GM12878 (cell line): ENCODE data around the gene CSAD. TPM values are rescaled to one million over a fixed set of nuclear protein-coding genes. Genes with fewer than 3 reads are reported as not detected.
A peak's percentile ranks its signal among the peaks of the same experiment; 100 is the strongest.

Experiments used
- ATAC-seq: fragments of 200-7000 bp; cut with Tn5 transposase; 3 replicates; pipeline ENCODE4 v1.9.1; 2020; ENCODE audit warnings: mild to moderate bottlenecking, moderate library complexity
- BruUV-seq: library from RNA; stranded (reverse); fragments of 400-500 nt; replicated peaks from 2 replicates; lab custom pipeline; 2021; lab: Mats Ljungman, UMichigan
- CTCF ChIA-PET: fragments of 300-600 bp; sonication (Branson Sonifier 250); formaldehyde crosslinking; extraction: SDS; loops from one replicate; lab custom pipeline; 2021; ENCODE audit warnings: inconsistent platforms; lab: Yijun Ruan, JAX
- POLR2A ChIA-PET: fragments of 350-600 bp; formaldehyde crosslinking; extraction: SDS; loops from one replicate; lab custom pipeline; 2021; ENCODE audit warnings: inconsistent platforms; lab: Charles Lee
- RAD21 ChIA-PET: fragments of 300-600 bp; sonication (Branson Sonifier 250); formaldehyde crosslinking; loops from one replicate; lab custom pipeline; 2023; ENCODE audit warnings: antibody characterized with exemption; ENCODE audit not compliant: unreplicated experiment; lab: Charles Lee
- SMC1A ChIA-PET: fragments of 300-600 bp; sonication (Branson Sonifier 250); formaldehyde crosslinking; loops from one replicate; lab custom pipeline; 2023; ENCODE audit not compliant: unreplicated experiment, uncharacterized antibody; lab: Charles Lee
- DNase-seq: peaks from one replicate; pipeline ENCODE4 v3.0.0-alpha.2; 2011; ENCODE audit warnings: low read depth, low spot score
- FAIRE-seq: peaks from 3 replicates; lab custom pipeline; 2011; peaks lifted over from hg19 to GRCh38; lab: Jason Lieb, UNC
- H2AFZ ChIP-seq: 2 replicates; pipeline ENCODE4 v1.6.0; 2011; ENCODE audit warnings: low read depth, low read length, control low read depth; ENCODE audit not compliant: control insufficient read depth
- H3K27ac ChIP-seq: 2 replicates; pipeline ENCODE4 v1.5.1; 2011; ENCODE audit warnings: control low read depth; ENCODE audit not compliant: control insufficient read depth, insufficient read depth
- H3K27me3 ChIP-seq, 2 experiments: replicated peaks in 1 of 2; 2 replicates each; pipeline versions ENCODE4 v1.6.0 to v1.6.1; 2011; ENCODE audit warnings: low read length in 1 of 2; ENCODE audit not compliant: control insufficient read depth in 2 of 2, insufficient read depth in 2 of 2
- H3K36me3 ChIP-seq, 2 experiments: 2 replicates each; pipeline ENCODE4 v1.5.1; 2011; ENCODE audit warnings: low read length in 1 of 2; ENCODE audit not compliant: control insufficient read depth in 2 of 2, insufficient read depth in 2 of 2
- H3K4me1 ChIP-seq: 2 replicates; pipeline ENCODE4 v1.6.1; 2011; ENCODE audit warnings: mild to moderate bottlenecking, low read length, moderate library complexity, mixed read lengths; ENCODE audit not compliant: control insufficient read depth, insufficient read depth
- H3K4me2 ChIP-seq: 2 replicates; pipeline ENCODE4 v1.6.0; 2011; ENCODE audit warnings: control low read depth; ENCODE audit not compliant: control insufficient read depth, insufficient read depth
- H3K4me3 ChIP-seq: fragments of 200-600 bp; sonication (generic); 2 replicates; pipeline ENCODE4 v1.5.1; 2016
- H3K79me2 ChIP-seq: 2 replicates; pipeline ENCODE4 v1.6.0; 2011; ENCODE audit warnings: low read length; ENCODE audit not compliant: control insufficient read depth, insufficient read depth
- H3K9ac ChIP-seq: 2 replicates; pipeline ENCODE4 v1.8.0; 2011; ENCODE audit warnings: low read length, control low read depth, mixed read lengths; ENCODE audit not compliant: control insufficient read depth, insufficient read depth
- H3K9me3 ChIP-seq: replicated peaks from 3 replicates; pipeline ENCODE4 v1.5.1; 2011; ENCODE audit warnings: mild to moderate bottlenecking, low read length; ENCODE audit not compliant: control insufficient read depth, insufficient read depth
- H4K20me1 ChIP-seq: 2 replicates; pipeline ENCODE4 v1.6.0; 2011; ENCODE audit not compliant: control insufficient read depth, insufficient read depth
- ESRRA ChIP-seq: IDR thresholded peaks from 2 replicates; pipeline ENCODE4 v1.6.1; 2012; ENCODE audit warnings: mild to moderate bottlenecking, low read length, improper control_type of control experiment
- HDGF ChIP-seq: fragments of 450-650 bp; IDR thresholded peaks from 2 replicates; pipeline ENCODE4 v1.6.1; 2016; ENCODE audit warnings: antibody characterized with exemption
- TCF3 ChIP-seq: IDR thresholded peaks from 2 replicates; pipeline ENCODE4 v1.6.1; 2012; ENCODE audit warnings: low read depth, mild to moderate bottlenecking, low read length, borderline replicate concordance; ENCODE audit not compliant: insufficient read depth
- YY1 ChIP-seq: IDR thresholded peaks from 2 replicates; pipeline ENCODE4 v1.6.1; 2011; ENCODE audit warnings: low read depth, mild to moderate bottlenecking, low read length
- ZNF622 ChIP-seq: fragments of 450-650 bp; IDR thresholded peaks from 2 replicates; pipeline ENCODE4 v1.6.1; 2017; ENCODE audit warnings: mild to moderate bottlenecking, inconsistent platforms
- WGBS: methylation state at CpG from one replicate; pipeline ENCODE4 v1.1.6; 2016; ENCODE audit warnings: low lambda C conversion rate; ENCODE audit not compliant: insufficient replicate concordance, insufficient coverage; ENCODE audit errors: missing lambda C conversion rate; 5-methylcytosine and 5-hydroxymethylcytosine counted together
- in situ Hi-C: fragments of 300-500 bp; cut with MboI; formaldehyde crosslinking; loops from 9 replicates; pipeline ENCODE4 v1.14.3; 2018; ENCODE audit warnings: mixed read lengths
- intact Hi-C: fragments of 100-400 bp; cut with micrococcal nuclease; formaldehyde crosslinking; loops from one replicate; pipeline ENCODE4 v1.14.2; 2022; ENCODE audit not compliant: unreplicated experiment
- polyA plus RNA-seq, 11 experiments: library from polyadenylated mRNA; depleted of rRNA in 4 of 11; unstranded in 6 of 11; stranded (reverse) in 5 of 11; fragments of >200 nt; fragmentation: Nextera tagmentation in 4 of 11; fragmentation: Illumina TruSeq in 1 of 11; extraction: Ambion mirVana in 4 of 11; extraction: Trizol in 1 of 11; gene quantifications; 1 replicate in 1 of 11; 2 replicates in 10 of 11; pipeline versions ENCODE4 v1.2.1 to v1.2.3, GENCODE V29; 2011 to 2016; ENCODE audit warnings: inconsistent platforms in 2 of 11, missing spikeins in 2 of 11, low read depth in 1 of 11
- total RNA-seq, 4 experiments: library from RNA; depleted of rRNA in 3 of 4; stranded (reverse); fragments of >200 nt in 3 of 4; fragmentation: Illumina TruSeq in 1 of 4; extraction: Trizol in 1 of 4; gene quantifications; 2 replicates each; pipeline versions ENCODE4 v1.2.1 to v1.2.3, GENCODE V29; 2013 to 2021
- TF ChIP-seq, protein P1 (sequence below): fragments of 450-650 bp; formaldehyde crosslinking; IDR thresholded peaks from 2 replicates; pipeline ENCODE4 v1.4.0; 2020; ENCODE audit warnings: mild to moderate bottlenecking, moderate library complexity
- TF ChIP-seq, protein P2 (sequence below): fragments of 450-650 bp; formaldehyde crosslinking; IDR thresholded peaks from 2 replicates; pipeline ENCODE4 v1.5.0; 2022; ENCODE audit warnings: mild to moderate bottlenecking, missing genetic modification characterization

CSAD gene
- total and polyA plus RNA-seq, 10 of the 15 experiments (the other 5 are each of a cell fraction or from before 2014, with no cell fraction given) = 1.1 to 20.4 (median 6.2) TPM

DNA sequence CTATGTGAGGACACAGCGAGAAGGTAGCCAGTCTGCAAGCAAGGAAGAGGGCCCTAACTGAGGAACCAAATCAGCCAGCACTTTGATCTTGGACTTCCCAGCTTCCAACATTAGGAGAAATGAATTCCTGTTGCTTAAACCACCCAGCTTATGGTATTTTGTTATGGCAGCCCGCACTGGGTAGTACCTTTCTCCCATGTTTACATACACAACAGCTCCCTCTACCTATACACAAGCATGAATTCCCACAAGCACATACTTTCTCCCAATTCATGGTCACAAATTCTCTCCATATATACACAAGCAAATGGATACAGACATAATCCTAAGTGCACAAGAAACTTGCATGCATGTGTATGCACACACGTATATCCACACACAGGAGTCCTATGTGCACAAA is 19.0 kb upstream of the CSAD start:
- TF ChIP-seq TCF3 (no peak), ESRRA (no peak), HDGF (no peak), YY1 (no peak), ZNF622 (no peak)
- TF ChIP-seq, protein P1, sequence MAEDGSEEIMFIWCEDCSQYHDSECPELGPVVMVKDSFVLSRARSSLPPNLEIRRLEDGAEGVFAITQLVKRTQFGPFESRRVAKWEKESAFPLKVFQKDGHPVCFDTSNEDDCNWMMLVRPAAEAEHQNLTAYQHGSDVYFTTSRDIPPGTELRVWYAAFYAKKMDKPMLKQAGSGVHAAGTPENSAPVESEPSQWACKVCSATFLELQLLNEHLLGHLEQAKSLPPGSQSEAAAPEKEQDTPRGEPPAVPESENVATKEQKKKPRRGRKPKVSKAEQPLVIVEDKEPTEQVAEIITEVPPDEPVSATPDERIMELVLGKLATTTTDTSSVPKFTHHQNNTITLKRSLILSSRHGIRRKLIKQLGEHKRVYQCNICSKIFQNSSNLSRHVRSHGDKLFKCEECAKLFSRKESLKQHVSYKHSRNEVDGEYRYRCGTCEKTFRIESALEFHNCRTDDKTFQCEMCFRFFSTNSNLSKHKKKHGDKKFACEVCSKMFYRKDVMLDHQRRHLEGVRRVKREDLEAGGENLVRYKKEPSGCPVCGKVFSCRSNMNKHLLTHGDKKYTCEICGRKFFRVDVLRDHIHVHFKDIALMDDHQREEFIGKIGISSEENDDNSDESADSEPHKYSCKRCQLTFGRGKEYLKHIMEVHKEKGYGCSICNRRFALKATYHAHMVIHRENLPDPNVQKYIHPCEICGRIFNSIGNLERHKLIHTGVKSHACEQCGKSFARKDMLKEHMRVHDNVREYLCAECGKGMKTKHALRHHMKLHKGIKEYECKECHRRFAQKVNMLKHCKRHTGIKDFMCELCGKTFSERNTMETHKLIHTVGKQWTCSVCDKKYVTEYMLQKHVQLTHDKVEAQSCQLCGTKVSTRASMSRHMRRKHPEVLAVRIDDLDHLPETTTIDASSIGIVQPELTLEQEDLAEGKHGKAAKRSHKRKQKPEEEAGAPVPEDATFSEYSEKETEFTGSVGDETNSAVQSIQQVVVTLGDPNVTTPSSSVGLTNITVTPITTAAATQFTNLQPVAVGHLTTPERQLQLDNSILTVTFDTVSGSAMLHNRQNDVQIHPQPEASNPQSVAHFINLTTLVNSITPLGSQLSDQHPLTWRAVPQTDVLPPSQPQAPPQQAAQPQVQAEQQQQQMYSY (CRISPR knock-in tag) = no peak
- TF ChIP-seq, protein P2, sequence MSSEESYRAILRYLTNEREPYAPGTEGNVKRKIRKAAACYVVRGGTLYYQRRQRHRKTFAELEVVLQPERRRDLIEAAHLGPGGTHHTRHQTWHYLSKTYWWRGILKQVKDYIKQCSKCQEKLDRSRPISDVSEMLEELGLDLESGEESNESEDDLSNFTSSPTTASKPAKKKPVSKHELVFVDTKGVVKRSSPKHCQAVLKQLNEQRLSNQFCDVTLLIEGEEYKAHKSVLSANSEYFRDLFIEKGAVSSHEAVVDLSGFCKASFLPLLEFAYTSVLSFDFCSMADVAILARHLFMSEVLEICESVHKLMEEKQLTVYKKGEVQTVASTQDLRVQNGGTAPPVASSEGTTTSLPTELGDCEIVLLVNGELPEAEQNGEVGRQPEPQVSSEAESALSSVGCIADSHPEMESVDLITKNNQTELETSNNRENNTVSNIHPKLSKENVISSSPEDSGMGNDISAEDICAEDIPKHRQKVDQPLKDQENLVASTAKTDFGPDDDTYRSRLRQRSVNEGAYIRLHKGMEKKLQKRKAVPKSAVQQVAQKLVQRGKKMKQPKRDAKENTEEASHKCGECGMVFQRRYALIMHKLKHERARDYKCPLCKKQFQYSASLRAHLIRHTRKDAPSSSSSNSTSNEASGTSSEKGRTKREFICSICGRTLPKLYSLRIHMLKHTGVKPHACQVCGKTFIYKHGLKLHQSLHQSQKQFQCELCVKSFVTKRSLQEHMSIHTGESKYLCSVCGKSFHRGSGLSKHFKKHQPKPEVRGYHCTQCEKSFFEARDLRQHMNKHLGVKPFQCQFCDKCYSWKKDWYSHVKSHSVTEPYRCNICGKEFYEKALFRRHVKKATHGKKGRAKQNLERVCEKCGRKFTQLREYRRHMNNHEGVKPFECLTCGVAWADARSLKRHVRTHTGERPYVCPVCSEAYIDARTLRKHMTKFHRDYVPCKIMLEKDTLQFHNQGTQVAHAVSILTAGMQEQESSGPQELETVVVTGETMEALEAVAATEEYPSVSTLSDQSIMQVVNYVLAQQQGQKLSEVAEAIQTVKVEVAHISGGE (CRISPR knock-in tag) = no peak
- Histone ChIP-seq H2AFZ (no peak overlapping the region), H3K27ac (peak overlapping the region; percentile 69), H3K4me2 (peak overlapping the region; percentile 84), H3K27me3 (no peaks in the 10 kb centered on the region), H3K79me2 (peaks cover 52% of the 10 kb centered on the region), H3K36me3 (peaks cover 26 to 40% of the 10 kb centered on the region in 2 experiments), H3K9ac (no peak overlapping the region; the same call in 1 of the 2 replicates), H3K4me1 (peaks cover 47% of the 10 kb centered on the region), H3K4me3 (no peak overlapping the region; the same call in 1 of the 2 replicates), H3K9me3 (no peaks in the 10 kb centered on the region), H4K20me1 (no peaks in the 10 kb centered on the region)
- ChIA-PET CTCF (interaction anchor here (0.9 to 7.7 kb wide), 9 partner anchors 10 to 121 kb away, joined by 3 to 78 read pairs (median 6); partner anchors contain the start of genes AAAS, CSAD, ITGB7 and PFDN5), SMC1A (interaction anchor here (1.1 to 3.0 kb wide), 12 partner anchors 9 to 121 kb away, joined by 3 to 36 read pairs (median 5); partner anchors contain the start of genes AAAS, CSAD and ZNF740), RAD21 (interaction anchor here (0.7 to 3.6 kb wide), 12 partner anchors 10 to 145 kb away, joined by 3 to 26 read pairs (median 4); partner anchors contain the start of genes CSAD, ESPL1 and ZNF740), POLR2A (interaction anchor here (1.7 to 5.1 kb wide), 5 partner anchors 10 to 20 kb away, joined by 5 to 47 read pairs (median 6); partner anchors contain the start of genes CSAD, ITGB7 and ZNF740)
- FAIRE-seq = no peak
- BruUV-seq = no TSS peak
- ATAC-seq = no peak
- intact Hi-C loops = loop anchor here (2.0 kb wide), 1 partner anchor 19 kb away; the partner anchor contains the start of genes CSAD and ZNF740
- in situ Hi-C loops = no loop called here
- WGBS = 72% methylated on average over 2 of the region's 3 CpGs
- DNase-seq = no peak
